HG02885 (cell line): ENCODE measurements around the gene SLFN12L.
"Not testable (repeated sequence)": the region's sequence is repeated elsewhere in the genome, so short reads cannot be mapped to it uniquely, and the experiment has no call there.

ENCODE experiments used
- ATAC-seq: cut with Tn5 transposase; IDR thresholded peaks from one replicate; pipeline ENCODE4 v1.9.1; 2021; ENCODE audit warnings: mild to moderate bottlenecking; ENCODE audit not compliant: unreplicated experiment, poor library complexity

Gene SLFN12L

DNA sequence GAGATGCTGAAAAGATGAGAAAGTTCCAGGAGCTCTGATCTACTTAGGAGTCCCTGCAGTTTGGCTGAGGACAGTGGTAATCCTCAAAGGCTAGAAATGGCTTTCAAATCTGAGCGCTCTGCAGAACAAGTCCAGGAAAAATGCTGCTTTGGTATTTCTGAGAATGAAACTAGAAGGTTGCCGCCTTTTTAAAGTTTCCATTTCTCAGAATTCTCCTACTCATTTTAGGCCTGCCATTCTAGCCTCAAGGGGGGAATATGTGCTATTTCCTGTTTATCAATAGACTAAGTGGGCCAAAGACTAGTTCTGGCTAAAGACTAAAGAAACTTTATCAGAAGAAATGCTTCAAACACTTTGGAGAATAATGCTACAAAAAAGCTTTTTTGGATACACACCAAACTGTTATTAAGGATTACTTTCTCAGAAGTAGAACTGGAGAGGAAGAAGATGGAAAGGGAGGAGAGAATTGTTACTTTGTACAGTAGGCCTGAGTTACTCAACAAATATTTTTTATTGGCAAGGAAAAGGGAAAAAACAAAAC lies at the start of gene SLFN12L:
SLFN12L (minus strand) TSS at position 78 of the 541 bp plus-strand sequence. CDS start 15,314 bp downstream, outside the sequence.
- no peak for ATAC-seq

DNA sequence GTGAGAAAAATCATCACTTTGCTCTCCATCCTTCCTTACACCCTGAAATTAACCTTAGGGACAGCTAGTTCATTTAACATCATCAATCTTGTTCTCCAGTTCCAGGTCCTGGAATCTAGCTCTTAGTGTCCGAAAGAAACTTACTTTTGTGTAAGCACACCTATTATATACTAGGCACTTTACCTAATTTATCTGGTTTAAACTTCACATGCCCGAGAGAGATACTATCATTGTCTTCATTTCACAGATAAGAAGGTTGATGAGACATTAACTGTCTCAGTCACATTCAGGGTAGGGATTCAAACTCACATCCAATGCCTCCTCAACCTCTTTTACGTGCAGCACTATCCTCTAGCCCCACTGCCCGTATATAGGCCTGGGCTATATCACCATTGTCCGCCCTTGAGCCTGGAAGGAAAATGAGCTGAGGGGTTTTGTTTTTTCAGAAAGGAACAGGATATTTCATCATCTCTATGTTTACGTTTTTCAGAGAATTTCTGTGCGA lies 49.1 kb upstream of the SLFN12L start:
- ATAC-seq: peak; percentile 7

DNA sequence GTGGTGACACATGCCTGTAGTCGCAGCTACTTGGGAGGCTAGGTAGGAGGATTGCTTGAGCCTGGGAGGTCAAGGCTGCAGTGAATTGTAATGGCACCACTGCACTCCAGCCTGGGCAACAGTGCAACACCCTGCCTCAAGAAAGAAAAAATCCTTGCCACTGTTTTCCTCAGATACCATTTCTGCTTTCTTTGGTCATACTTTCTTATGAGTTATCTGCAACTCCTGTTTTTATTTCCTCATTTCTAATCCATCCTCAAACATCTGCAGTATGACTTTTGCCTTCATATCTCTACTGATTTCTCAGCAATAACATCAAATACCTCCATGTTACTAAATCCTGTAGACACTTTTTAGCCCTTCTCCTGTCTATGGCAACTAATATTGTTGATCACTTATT lies 46.6 kb upstream of the SLFN12L start:
- no peak for ATAC-seq

DNA sequence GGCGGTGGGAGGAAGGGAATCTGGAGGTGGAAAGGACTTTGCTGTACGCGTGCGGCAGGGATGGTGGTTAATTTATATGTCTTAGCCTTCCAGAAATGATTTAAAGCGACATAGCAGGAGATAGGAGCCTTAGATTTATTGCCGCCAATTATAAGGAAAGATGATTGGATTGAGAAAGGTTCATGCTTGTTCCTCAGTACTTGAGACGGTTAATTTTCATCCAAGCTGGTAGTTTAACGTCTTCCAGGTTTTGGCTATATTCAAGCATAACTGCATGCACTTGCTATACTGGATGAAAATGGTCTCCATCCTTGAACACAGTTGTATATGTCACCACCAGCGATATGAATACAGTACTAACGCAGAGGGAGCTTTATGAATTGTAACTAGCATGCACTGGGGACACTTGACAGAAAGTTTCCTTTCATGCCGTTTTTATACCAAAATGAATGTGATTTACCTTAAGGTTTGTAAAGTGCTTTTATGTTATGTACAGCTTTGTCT lies 41.5 kb upstream of the SLFN12L start:
- no peak for ATAC-seq

DNA sequence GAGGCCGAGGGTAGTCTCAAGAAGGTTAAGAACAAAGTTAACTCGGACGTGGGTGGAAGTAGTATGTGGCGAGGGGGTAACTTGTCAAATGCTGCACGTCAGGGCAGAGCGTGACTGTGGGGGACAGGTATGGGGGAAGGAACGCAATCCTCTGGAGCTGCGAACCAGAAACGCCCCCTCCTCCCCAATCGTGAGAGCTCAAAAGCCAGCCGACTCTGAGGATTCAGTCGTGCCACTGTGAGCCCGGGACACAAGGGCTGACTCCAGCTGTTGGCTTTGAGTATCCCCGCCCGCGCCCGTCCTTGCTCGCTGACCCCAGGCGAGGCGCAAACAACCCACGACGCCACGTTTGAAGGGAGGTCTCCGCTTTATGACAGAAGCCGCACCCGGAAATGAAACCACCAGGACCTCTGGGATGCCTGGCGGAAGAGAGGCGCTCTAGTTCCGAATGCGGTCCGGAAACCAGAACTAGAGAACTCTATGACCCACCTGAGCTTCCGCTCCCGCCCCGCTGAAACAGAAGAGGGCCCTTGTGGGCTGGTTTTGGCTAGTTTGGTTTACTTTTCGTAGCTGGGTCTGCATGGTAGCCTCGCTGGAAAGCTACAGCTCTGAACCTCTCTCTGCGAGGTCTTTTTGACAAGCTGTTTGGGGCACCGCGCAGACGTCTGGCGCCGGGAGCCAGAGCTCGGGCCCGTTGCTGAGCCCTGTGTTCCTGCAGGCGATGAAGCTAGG lies 40.9 kb upstream of the SLFN12L start, which contains the start of gene PEX12:
PEX12 (minus strand) TSS at position 375 of the 732 bp plus-strand sequence. CDS start 550 bp downstream, outside the sequence.
- peak; percentile 92 for ATAC-seq

DNA sequence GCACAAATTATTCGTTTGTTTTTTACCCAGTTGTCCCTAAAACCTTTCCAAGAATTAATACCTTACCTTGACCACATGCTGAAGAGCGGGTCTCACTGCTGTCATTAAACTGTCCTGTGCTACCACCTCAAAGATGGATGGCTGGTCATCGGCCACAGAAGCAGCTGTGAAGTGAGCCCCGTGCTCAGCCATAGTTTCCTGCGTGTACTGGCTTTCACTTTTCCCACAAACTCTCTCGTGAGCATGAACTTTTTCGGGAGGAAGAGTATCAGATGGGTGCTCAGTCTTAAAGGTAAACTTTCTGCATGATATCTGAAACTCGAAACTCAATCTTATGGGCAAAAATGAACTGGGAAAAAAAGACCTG lies 40.3 kb upstream of the SLFN12L start:
- no peak for ATAC-seq

DNA sequence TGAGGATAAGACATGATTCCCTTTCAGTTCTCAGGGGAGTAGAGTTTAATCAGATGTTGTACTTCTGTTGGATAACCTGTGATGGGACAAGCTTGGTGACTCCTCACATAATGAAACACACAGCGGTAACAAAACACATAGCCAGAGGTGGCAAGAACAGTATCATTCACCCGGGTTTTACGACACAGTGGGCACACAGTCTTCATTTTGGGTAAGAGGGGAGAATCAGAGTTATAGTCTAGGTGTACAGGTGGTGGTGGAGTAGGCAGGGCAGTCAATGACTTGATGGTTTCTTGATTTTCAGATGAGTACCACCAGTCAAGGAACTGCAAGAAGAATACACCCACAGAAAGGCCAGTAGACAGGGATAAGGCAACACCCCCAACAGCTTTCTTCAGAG lies 38.3 kb upstream of the SLFN12L start:
- no peak for ATAC-seq

DNA sequence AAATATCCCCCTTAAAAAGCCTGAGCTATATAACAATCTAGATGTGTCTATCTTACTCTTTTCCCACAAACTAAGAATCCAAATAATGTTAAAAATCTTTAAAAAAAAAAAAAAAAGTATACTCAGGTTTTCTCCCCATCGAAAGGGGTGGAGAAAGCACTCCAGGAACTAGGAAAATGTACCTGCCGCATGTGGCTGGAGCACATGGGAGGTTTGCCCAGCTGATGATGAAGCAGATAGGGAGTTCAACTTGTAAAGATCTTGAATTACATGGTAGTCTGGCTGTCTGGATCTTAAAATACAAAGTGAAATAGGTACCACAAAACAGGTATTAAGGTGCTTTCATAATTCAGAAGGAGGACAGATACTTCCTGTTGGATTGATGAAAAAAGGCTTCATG lies 31.9 kb upstream of the SLFN12L start:
- ATAC-seq: no peak

DNA sequence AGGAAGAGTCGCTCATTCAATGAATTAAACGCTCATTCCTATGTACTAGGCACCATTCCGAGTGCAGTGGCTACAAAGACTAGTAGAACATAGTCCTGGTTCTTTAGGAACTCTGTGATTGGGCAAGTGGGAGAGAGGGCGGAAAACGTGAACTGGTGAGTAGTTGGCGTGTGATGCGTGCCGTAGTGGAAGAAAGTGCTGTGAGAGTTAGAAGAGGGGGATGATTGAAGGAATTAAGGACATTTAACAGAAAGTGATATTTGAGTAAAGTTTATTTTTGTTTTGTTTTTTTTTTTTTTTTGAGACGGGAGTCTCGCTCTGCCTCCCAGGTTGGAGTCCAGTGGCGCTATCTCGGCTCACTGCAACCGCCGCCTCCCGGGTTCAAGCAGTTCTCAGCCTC lies 31.1 kb upstream of the SLFN12L start:
- no peak for ATAC-seq

DNA sequence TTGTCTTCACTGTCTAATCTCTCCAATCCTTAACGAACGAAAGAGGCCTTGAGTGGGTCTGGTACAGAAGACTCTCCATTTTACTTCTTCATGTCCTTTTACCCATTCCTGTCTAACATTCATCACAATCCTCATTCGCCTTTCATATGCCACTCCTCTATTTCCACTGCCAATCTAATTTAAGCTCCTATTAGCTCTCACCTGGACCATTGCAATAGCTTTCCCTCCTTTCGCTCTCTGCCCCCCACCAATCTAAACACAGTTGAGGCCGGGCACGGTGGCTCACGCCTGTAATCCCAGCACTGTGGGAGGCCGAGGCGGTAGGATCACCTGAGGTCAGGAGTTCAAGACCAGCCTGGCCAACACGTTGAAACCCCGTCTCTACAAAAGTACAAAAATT lies 29.5 kb upstream of the SLFN12L start:
- no peak for ATAC-seq

DNA sequence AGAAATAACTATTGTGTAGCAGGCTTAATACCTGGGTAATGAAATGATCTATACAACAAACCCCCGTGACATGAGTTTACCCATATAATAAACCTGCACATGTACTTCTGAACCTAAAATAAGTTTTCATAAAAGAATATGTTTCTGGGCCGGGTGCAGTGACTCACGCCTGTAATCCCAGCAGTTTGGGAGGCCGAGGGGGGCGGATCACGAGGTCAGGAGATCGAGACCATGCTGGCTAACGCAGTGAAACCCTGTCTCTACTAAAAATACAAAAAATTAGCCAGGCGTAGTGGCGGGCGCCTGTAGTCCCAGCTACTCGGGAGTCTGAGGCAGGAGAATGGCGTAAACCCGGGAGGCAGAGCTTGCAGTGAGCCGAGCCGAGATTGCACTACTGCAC lies 25.7 kb upstream of the SLFN12L start:
- not testable (repeated sequence) for ATAC-seq

DNA sequence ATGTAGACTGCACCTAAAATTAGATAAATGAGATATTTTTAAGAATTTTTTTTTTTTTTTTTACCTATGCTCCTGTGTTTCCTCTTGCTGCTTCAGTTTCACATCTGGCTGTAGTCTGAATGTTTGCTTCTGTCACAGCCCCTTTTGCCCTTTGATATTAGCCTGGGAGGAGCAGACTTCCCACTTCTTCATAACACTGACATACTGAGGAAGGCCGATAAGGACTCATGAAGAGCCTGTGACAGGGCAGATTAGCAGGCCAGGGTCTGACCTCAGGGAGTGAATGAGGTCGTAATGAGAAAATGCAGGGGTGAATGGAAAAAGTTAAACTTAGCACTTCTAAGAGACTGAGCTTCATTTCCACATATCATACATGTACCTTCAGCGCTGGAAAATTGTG lies 23.2 kb upstream of the SLFN12L start, which contains the start of gene SLFN14:
SLFN14 (minus strand) TSS at position 117 of the 400 bp plus-strand sequence. CDS start 2,757 bp downstream, outside the sequence.
- ATAC-seq: no peak

DNA sequence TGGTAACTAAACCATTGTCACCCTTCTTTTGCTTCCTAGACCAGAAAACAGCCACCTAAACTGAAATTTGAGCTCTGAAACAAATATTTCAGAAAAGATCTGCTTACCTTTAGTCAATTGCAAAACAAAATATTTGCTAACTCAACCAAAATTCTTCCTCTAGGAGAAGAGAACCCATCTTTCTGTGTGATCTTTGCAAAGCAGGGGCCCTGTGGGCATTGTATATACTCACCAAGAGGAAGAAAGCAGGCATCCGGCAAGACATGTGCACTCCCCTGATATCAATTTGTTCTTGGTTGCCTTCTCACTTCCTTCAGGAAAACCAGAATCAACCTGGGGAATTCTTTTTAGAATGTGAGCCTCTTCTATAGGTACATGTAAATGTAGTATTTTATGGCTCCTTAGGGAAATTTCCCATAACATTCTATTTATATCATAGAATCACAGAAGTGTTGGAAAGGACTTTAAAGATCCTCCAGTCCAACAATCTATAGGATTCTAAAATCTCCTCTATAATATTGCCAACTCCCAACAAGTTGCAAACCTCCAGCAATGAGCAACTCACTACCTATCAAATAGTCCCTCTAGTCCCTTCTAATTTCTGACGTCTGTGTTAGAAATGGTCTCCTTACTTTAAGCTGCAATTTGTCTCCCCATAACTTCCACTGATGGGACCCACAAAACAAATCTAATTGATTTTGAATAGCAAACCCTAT lies 22.2 kb upstream of the SLFN12L start:
- ATAC-seq: no peak

DNA sequence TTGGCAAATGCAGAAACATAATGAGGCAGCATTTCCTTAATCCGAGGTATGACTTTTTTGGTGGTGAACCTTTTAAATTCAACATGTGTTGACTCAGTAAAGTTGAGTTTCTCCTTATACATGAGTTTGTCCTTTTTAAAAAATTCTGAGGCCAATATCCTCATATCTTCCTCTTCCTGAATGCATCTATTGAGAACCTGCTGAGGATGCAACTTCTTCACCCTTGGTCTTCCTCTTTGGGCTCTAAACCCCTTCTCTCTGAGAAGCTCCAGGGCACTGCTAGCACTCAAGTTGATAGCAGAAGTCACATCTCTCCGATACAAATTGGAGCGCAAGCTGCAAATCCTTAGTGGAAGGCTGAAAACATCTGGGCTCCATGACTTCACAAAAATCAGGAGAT lies 19.9 kb upstream of the SLFN12L start:
- ATAC-seq: no peak

DNA sequence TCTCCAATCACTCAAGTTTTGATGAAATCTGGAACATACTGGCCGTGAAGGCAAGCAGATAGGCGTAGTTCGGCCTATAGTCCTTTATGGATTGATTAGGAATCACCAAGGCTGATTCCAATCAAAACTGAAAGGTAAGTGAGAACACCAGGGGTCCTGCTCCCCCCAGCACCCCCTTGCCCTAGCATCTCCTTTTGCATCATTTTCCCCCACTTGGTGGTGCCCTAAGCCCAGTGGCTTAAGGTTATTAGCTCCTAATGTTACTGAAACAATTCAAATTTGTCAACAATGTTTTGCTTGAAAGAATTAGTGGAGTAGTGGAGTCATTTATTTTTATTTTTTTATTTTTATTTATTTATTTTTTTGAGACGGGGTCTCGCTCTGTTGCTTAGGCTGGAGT lies 18.2 kb upstream of the SLFN12L start:
- no peak for ATAC-seq

DNA sequence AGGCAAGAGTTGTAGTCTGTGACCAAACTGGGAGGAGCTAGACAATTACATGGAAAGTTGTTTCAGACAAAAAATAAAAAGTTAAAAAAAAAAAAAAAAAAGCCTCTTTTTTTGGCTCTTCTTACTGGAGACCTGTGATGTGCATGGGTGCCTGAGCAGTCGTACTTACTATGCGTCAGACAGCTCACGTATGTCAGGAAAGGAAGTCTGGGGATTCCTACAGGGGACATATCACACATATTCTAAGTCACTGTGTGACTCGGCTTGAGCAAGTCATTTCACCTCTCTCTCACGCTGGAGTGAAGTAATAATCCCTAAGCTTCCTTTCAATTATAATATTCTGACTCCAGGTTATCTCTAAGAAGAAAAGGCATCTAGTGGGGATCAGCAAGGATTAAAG lies 17.2 kb upstream of the SLFN12L start:
- ATAC-seq: no peak

DNA sequence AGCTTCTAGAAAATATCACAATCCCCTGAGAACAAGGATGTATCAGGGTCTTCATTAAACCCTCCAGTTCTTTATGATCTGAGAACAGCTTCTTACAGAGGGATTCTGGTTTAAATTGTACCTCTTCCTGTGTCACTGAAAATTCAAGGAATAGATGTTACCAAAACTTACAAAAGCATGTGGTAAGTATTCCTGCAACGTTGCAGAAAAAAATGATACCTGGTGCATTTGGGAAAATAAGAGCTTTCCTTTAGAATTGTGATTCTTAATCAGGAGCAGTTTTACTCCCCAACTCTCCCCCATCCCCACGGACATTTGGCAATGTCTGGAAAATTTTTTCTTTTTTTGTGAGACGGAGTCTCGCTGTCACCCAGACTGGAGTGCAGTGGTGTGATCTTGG lies 15.8 kb upstream of the SLFN12L start:
- ATAC-seq: no peak

DNA sequence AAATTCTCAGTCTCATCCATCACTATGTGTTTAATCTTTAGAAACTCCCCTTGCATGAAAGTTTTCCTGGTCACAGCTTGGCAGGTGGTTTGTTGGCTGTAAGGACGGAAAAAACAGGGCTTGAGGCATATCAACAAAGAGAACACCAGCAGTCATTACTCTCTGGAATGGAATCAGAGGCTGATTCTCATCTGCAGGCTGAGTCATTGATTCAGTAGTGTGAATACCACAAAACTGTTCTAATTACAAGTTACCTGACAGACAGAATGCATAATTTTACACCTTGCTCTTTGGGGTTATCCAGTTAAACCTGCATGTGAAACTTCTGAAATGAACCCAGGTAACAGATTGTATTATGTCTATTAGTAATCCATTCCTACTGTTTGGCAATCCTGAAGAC lies 11.5 kb upstream of the SLFN12L start:
- no peak for ATAC-seq

DNA sequence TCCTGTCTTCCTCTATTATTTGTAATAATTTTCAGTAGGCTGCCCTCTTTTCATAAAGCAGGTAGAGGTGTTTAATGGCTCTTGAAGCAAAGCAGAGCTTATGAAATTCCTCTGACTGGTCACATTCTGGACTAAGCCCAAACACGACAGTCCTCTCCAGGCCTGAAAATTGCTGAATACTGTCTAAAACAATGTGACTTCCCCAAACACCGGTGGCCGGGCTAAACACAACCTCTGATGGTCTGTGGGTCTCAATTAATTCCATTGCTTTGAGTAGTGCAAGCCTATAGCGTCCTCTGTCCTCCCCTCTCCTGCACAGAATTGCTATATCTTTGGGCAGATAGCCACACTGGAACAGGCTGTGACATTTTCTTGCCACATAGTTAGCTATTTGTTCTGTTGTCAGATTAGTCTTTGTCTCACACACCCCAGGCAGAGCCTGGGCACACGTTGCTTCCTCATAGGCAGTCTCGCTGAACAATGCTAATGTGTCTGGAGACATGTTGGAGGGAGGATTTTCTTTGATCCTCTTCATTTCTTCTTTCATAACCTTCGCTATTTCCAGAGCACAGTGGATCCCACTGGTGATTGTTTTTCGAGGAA lies 10.8 kb upstream of the SLFN12L start:
- no peak for ATAC-seq

DNA sequence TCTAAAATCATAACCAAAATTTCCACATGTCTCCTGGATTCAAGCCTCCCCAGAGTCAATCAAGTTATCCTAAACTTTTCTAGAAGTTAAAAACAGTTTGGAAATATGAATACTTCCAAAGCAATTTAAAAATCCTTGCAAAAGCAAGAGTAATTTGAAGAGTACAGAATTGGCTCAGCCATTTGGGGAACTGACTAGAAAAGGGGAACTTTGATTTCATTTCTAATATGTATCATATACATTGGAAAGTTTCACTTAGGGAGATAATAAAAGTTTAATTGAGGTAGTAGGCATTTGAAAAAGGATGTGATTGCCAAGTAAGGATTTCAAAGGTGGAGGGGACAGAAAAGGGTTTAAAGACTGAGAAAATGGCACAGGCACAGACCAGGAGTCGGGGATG lies 9.0 kb upstream of the SLFN12L start:
- ATAC-seq: no peak

DNA sequence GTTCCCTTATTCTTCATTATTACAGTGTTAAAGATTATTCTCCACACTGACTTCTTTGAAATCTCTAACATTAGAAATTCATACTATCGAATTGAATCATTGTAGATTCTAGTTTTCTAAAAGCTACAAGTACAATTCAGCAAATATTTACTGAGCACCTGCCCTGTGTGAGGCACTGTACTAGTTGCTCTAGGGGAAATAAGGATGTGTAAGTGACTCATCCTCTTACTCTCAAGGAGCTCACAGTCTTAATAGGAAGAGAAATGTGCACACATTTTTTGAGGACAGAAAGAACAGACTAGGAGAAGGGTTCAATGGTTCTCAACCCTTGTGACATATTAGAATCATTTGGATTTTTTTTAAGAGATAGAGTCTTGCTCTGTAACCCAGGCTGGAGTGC lies 7.7 kb upstream of the SLFN12L start:
- no peak for ATAC-seq
